ENCODE data around the gene C1QL4.

The C1QL4 gene

GRCh38 chr12:49357103-49357678 lies 20.2 kb upstream of the C1QL4 start:
- Histone ChIP-seq H3K4me3 (ENCODE audit: low read length) (0 out of 2 replicates have a peak overlapping the region, but pooled peaks have one; percentile 21), H3K27ac (ENCODE audit: low read length) (no peak overlapping the region), H3K9me3 (ENCODE audit: insufficient read depth, low read length) (no peaks in the 10 kb centered on the region), H3K4me1 (ENCODE audit: low read length) (peaks cover 7% of the 10 kb centered on the region; the same call in 1 of the 2 replicates), H3K27me3 (ENCODE audit: low read depth, low read length) (0 out of 2 replicates have a peak, but pooled peaks cover 3% of the 10 kb centered on the region), H3K9ac (ENCODE audit: low read length) (no peak overlapping the region), H4K20me1 (ENCODE audit: insufficient read depth, low read length) (no peaks in the 10 kb centered on the region), H2AFZ (ENCODE audit: low read depth, low read length) (0 out of 2 replicates have a peak overlapping the region, but pooled peaks have one; percentile 19), H3K36me3 (replicated peaks; ENCODE audit: low read depth, low read length) (no peaks in the 10 kb centered on the region), H3K4me2 (ENCODE audit: low read length) (peak overlapping the region; percentile 28), H3K79me2 (ENCODE audit: low read length) (no peaks in the 10 kb centered on the region)
- TF ChIP-seq CTCF (IDR thresholded peaks at IDR 0.05; ENCODE audit: low read depth, low read length) (peak; percentile 62), EZH2phosphoT487 (IDR thresholded peaks at IDR 0.05; ENCODE audit: low read depth) (no peak)

GRCh38 chr12:49355913-49356312 lies 18.9 kb upstream of the C1QL4 start:
- H3K4me2 ChIP-seq (ENCODE audit: low read length), result no peak overlapping the region
- H3K4me1 ChIP-seq (ENCODE audit: low read length), result peaks cover 7% of the 10 kb centered on the region; the same call in 1 of the 2 replicates
- no peak for TF ChIP-seq CTCF (IDR thresholded peaks at IDR 0.05; ENCODE audit: low read depth, low read length)
- no peak for TF ChIP-seq EZH2phosphoT487 (IDR thresholded peaks at IDR 0.05; ENCODE audit: low read depth)
- no peak overlapping the region for H3K4me3 ChIP-seq (ENCODE audit: low read length)
- no peak overlapping the region for H2AFZ ChIP-seq (ENCODE audit: low read depth, low read length)
- 0 out of 2 replicates have a peak, but pooled peaks cover 3% of the 10 kb centered on the region for H3K27me3 ChIP-seq (ENCODE audit: low read depth, low read length)
- no peaks in the 10 kb centered on the region for H3K36me3 ChIP-seq (replicated peaks; ENCODE audit: low read depth, low read length)
- H3K9me3 ChIP-seq (ENCODE audit: insufficient read depth, low read length), result no peaks in the 10 kb centered on the region
- H4K20me1 ChIP-seq (ENCODE audit: insufficient read depth, low read length), result no peaks in the 10 kb centered on the region
- no peak overlapping the region for H3K27ac ChIP-seq (ENCODE audit: low read length)
- H3K9ac ChIP-seq (ENCODE audit: low read length), result no peak overlapping the region
- H3K79me2 ChIP-seq (ENCODE audit: low read length), result no peaks in the 10 kb centered on the region

- Histone ChIP-seq H3K9me3 (ENCODE audit: insufficient read depth, low read length) (no peaks in the 10 kb centered on the region), H3K27ac (ENCODE audit: low read length) (no peak overlapping the region), H3K4me2 (ENCODE audit: low read length) (no peak overlapping the region), H3K36me3 (replicated peaks; ENCODE audit: low read depth, low read length) (no peaks in the 10 kb centered on the region), H3K4me1 (ENCODE audit: low read length) (peaks cover 4% of the 10 kb centered on the region; the same call in 1 of the 2 replicates), H3K9ac (ENCODE audit: low read length) (no peak overlapping the region), H4K20me1 (ENCODE audit: insufficient read depth, low read length) (no peaks in the 10 kb centered on the region), H2AFZ (ENCODE audit: low read depth, low read length) (no peak overlapping the region), H3K27me3 (ENCODE audit: low read depth, low read length) (peaks cover 3% of the 10 kb centered on the region; the same call in 1 of the 2 replicates), H3K79me2 (ENCODE audit: low read length) (no peaks in the 10 kb centered on the region), H3K4me3 (ENCODE audit: low read length) (no peak overlapping the region)
- TF ChIP-seq CTCF (IDR thresholded peaks at IDR 0.05; ENCODE audit: low read depth, low read length), result no peak
- TF ChIP-seq EZH2phosphoT487 (IDR thresholded peaks at IDR 0.05; ENCODE audit: low read depth), result no peak
Observed at GRCh38 chr12:49352351-49352750, 15.4 kb upstream of the C1QL4 start.

- Histone ChIP-seq H3K9me3 (ENCODE audit: insufficient read depth, low read length) (no peaks in the 10 kb centered on the region), H3K4me3 (ENCODE audit: low read length) (no peak overlapping the region), H3K79me2 (ENCODE audit: low read length) (no peaks in the 10 kb centered on the region), H2AFZ (ENCODE audit: low read depth, low read length) (no peak overlapping the region), H3K27ac (ENCODE audit: low read length) (no peak overlapping the region), H3K9ac (ENCODE audit: low read length) (no peak overlapping the region), H3K4me2 (ENCODE audit: low read length) (no peak overlapping the region), H3K36me3 (replicated peaks; ENCODE audit: low read depth, low read length) (no peaks in the 10 kb centered on the region), H3K27me3 (ENCODE audit: low read depth, low read length) (peaks cover 14% of the 10 kb centered on the region), H4K20me1 (ENCODE audit: insufficient read depth, low read length) (no peaks in the 10 kb centered on the region), H3K4me1 (ENCODE audit: low read length) (peaks cover 11% of the 10 kb centered on the region)
- TF ChIP-seq EZH2phosphoT487 (IDR thresholded peaks at IDR 0.05; ENCODE audit: low read depth), result no peak
- TF ChIP-seq CTCF (IDR thresholded peaks at IDR 0.05; ENCODE audit: low read depth, low read length), result no peak
Observed at GRCh38 chr12:49349266-49349665, 12.3 kb upstream of the C1QL4 start.

Measured in OCI-LY3 (cell line).